HTR-8/SVneo (cell line): Measurements from ENCODE around the gene RAP1B.
"Not testable (repeated sequence)": the region's sequence is repeated elsewhere in the genome, so short reads cannot be mapped to it uniquely, and the experiment has no call there.

Experiments
- DNase-seq: peaks from one replicate; pipeline ENCODE4 v3.0.0; 2011; ENCODE audit warnings: low spot score, mixed read lengths; ENCODE audit not compliant: insufficient read length
- FAIRE-seq: peaks from 2 replicates; lab custom pipeline; 2011; peaks lifted over from hg19 to GRCh38; lab: Jason Lieb, UNC

Gene RAP1B

DNA sequence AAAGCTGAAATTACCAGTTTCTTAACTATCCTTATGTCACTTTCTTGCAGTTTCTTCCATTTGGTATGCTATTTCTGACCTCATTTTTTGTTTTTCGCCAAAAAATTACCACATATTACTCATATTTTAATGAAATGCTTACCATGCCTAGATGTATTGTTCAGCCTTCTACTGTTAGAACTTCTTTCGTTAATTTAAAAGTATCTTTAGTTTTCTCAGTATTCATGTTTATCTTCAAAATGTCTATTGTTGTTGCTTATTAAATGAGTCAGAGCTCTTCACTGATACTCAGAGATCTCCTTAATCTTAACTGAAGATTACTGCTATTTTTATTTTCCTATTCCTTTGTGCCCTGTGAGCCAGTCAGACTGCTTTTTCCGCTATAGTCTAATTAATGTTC, 20.5 kb downstream of the RAP1B start:
- no peak for FAIRE-seq
- no peak for DNase-seq

DNA sequence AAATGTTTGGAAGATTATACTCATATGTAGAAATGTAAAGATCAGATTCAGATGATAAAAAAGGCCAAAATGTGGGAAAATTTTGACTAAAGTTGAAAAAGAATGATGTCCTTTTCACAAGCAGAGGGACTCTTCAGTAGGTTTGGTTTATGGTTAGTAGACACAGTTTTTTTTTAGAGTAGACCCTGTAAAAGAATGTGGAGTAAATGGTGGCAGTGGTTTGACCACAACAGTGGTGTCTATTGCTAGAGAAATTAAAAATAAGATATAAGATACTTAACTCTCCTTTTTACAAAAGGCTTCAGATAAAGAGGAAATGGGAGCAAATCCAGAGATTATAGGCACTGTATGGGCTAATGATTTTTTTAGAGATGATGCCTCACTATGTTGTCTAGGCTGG, 21.8 kb downstream of the RAP1B start:
- FAIRE-seq (no peak), DNase-seq (no peak)

DNA sequence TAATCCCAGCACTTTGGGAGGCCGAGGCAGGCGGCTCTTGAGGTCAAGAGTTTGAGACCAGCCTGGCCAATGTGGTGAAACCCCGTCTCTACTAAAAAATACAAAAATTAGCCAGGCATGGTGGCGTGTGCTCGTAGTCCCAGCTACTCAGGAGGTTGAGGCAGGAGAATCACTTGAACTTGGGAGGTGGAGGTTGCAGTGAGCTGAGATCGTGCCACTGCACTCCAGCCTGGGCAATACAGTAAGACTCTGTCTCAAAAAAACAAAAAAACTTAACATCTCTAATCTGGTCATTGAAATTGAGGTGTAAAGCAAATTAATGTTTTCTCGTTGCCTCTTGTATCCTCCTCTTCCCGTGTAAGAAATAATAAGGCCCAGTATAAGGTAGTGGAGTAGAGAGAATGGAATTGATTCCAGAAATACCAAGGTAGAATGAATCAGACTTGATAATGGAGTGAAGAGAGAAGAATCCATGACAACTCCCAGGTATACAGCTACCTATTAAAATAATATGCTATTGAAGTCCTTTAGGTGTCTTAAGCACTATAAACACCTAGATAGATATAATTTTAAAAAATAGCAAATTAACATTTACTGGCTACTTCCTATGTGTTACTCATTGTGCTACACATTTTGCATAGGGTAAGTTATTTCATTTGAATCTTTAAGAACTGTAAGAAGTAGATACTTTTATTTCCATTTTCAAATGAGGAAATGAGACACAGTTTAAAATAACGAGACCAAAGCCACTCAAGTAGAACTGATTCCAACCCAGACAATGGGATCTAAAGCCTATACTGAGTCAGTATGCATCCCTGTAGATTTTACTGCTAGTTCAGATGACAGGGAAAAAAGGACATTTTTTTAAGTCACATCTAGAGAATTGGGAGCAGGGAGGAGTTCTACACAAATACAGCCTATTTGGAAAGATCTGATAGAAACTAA, 23.2 kb downstream of the RAP1B start:
- no peak for DNase-seq

DNA sequence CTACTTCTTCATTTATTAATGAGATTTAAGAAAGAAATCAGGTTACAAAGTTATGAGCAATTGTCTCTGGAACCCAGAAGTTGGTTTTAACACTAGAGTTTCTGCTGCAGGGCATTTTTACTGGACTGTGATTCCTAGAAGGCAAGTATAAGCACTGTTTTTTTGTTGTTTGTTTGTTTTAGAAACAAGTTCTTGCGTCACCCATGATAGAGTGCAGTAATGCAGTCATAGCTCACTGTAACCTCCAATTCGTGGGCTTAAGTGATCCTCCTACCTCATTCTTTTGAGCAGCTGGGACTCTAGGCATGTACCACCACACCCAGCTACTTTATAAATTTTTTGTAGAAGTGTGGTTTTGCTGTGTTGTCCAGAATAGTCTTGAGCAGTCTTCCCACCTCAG, 25.6 kb downstream of the RAP1B start:
- FAIRE-seq = no peak
- DNase-seq = no peak

More for the DNA sequence above, 23.2 kb downstream of the RAP1B start:
- FAIRE-seq = no peak

DNA sequence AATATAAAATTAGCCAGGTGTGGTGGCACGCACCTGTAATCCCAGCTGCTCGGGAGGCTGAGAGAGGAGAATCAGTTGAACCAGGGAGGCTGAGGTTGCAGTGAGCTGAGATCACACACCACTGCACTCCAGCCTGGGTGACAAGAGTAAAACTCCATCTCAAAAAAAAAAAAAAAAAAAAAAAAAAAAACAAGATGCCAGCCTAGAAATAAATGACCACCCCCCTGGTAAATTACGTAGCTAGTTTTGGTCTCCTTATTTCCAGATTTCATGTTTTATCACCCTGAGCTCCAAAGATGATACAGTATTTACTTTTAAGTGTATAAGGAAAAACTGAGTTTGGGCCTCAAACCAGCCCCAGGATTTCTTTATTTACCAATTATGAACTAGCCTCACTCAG, 26.7 kb downstream of the RAP1B start:
- not testable (repeated sequence) for FAIRE-seq, DNase-seq

DNA sequence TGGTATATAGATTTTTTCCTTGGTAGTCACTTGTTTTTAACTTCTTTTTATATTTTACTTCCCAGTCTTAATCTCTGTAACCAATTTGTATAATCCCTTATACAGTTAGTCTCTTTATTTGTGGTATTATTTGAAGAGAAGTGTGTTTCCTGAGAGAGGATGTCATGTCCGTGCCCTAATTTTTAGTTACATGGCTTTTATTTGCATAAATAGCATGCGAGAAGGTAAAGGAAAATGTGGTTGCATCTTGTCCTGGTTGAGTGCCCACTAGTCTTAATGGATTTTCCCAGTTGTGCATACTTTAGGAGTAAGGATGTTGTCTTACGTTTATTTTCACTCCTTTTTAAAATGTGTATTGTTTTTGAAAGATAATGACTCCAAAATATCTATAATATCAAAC, 27.5 kb downstream of the RAP1B start:
- FAIRE-seq (no peak), DNase-seq (no peak)

DNA sequence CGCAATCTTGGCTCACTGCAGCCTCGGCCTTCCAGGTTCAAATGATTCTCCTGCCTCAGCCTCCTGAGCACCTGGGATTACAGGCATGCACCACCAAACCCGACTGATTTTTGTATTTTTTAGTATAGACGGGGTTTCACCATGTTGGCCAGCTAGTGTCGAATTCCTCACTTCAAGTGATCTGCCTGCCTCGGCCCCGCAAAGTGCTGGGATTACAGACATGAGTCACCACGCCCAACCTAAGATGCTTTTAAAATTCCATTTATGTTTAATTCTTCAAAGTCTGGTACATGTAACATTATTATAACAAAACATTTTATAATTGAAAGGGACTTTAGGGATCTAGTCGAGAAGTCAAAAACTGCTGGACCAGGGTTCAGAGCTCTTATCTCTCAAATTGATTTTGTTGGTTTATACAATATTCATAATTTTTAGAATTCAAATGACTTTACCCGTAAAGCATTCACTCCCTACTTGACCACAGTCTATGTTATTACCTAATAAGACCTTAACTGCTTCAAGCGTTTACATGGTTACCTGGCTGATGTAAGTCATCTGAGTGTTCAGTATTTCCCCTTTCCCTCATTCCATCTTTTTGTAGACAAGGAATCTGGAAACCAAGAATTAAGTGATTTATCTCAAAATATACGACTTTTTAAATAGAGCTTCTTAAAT, 28.2 kb downstream of the RAP1B start:
- FAIRE-seq (no peak), DNase-seq (no peak)

DNA sequence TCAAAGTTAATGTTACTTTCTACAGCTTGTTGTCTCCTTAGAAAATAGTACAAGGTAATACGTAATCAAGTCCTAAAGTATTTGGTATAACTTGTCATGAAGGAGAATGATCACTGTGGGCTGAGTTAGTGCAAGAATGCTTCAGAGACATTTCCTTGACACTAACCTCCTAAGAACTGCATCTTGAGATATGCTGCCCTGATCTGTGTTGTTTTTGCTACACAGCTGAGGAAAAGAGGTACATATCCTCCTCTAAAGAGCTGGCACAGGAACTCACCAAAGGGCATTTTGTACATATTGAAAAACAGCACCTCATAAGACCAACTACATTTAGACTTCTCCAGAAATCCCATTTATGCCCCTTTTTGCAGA, 28.7 kb downstream of the RAP1B start:
- no peak for FAIRE-seq
- no peak for DNase-seq

DNA sequence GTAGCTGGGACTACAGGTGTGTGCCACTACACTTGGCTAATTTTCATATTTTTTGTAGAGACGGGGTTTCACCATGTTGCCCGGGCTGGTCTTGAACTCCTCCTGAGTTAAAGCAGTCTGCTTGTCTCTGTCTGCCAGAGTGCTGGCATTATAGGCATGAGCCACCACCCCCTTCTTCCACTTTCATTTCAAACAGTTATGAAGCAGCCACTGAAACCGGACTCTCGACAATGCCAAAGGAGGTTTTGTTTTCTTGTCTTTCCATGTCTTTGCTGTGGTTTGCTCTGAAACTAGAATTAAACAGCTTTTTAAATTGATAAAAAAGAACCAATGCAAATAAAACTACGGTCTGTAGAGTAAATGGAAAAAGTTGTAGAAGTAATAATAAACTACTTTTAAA, 30.4 kb downstream of the RAP1B start:
- no peak for DNase-seq
- no peak for FAIRE-seq

DNA sequence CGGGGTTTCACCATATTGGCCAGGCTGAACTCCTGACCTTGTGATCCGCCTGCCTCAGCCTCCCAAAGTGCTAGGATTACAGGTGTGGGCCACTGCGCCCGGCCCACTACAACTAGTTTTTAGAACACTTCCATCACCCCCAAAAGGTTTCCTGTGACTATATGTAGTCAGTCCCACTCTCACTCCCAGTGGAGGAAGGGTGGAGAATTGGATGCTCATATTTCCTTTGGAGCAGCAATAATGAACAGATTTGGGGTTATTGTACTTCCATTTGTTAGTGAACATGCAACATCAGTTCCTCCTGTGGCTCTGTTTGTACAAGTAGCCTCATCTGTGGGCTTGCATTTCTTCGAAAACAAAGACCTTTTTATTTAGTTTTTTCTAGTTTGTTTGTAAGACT, 35.8 kb downstream of the RAP1B start:
- no peak for FAIRE-seq
- no peak for DNase-seq

DNA sequence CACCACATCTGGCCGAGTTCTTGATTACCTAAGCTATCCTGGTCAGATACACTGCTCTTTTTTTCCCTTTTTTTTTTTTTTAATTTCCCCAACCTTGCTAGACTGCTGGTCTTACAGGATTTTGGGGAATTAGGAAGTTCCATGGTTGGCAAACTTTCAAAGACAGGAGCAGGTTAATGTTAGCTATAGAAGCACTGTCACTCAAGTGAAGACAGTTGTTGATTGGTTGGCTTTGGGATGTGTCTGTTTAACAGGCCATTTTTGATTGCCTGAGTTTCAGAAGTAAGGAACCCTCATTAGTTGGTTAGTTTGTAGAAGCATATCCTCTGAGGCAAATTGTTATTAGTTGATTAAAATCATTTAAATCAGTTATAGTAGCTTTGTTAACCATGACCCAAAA, 36.8 kb downstream of the RAP1B start:
- no peak for DNase-seq
- no peak for FAIRE-seq

DNA sequence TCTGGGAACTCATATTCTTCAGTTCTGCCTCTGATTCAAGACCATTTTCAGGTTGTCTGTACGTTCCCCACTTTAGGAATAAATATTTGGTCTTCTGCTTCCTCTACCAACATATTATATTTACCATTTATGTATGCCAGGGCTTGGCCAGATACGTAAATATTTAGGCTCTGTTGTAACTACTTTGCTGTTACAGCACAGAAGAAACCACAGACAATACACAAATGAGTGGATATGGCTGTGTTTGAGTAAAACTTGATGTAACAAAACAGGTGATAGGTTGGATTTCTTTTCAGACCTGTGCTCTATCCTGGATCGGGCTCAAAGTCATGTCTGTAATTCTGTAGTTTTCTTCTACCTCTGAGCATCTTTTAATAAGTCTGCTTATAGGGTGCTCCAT, 37.5 kb downstream of the RAP1B start:
- FAIRE-seq (no peak), DNase-seq (no peak)

DNA sequence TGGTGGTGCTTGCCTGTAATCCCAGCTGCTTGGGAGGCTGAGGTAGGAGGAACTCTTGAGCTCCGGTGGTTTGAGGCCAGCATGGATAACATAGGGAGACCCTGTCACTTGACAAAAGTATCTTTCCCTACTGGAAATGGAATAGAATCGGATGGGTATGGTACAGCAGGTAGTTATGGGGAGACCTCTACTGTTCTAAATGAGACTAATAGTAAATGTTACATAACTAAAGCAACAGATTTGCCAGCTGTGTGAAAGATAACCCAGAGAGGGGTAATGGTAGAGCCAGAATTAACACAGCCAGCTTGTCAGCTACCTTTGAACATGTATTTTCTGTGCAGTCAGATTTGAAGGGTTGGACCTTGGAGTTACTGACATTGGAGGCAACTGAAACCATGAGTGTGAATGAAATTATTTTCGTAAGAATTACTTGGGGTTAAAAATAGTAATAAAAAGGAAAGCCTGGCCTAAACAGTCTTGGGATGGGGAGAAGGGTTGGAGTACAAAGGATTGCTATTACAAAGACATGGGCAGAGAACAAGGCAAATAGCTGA, 54.4 kb downstream of the RAP1B start:
- DNase-seq = no peak
- no peak for FAIRE-seq

DNA sequence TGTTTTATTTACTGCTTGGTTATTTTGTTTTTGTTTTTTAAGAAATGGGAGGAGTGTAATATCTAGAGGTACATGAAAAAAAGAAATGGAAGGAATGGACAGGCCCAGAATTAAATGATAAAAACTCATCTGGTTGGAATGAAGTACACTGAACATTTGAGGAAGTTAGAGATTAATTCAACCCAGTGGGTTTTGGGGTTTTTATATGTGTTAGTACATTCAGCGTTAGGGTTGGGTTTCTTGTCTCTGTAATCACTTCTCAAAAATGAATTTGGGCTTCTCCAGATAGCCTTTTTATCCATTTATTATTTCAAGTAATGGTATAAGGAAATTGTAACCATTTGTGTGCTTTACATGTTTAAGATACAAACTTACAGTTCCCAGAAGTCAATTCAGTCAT, 56.6 kb downstream of the RAP1B start:
- no peak for FAIRE-seq
- no peak for DNase-seq

DNA sequence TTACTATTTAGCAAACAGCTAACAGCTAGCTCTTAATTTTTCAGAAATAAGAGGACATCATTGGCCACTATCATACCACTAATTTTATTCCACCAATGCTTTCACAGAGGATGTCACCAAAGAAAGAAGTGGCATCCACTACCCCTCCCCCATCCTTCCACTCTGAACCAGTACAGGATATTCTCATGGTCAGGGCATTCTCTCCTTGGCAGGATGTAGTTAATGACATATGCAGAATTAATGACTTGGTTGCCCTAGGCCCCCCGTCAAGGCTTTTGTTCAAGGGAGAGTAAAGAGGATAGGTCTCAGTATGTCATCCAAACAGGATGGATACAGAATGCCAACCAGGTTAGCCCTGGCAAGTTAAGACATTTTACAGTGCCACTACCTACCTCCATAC, 57.2 kb downstream of the RAP1B start:
- FAIRE-seq = no peak
- DNase-seq = no peak

DNA sequence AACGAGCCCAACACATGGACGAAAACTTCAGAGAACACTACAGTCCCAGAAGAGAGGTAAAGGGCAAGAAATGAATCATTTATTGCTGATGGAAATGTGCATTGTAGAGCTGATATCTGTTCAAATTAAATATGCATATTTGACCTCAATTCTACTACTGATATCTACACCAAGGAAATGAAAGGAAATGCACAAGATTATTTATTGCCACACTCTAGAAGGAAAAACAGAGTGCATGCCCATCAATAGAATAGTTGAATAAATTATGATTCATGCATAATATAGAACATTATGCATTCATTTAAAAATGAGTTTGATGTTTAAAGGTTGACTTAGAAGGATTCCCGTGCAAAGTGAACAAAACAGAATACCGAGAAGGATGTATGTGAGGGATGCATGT, 60.5 kb downstream of the RAP1B start:
- FAIRE-seq = no peak

DNA sequence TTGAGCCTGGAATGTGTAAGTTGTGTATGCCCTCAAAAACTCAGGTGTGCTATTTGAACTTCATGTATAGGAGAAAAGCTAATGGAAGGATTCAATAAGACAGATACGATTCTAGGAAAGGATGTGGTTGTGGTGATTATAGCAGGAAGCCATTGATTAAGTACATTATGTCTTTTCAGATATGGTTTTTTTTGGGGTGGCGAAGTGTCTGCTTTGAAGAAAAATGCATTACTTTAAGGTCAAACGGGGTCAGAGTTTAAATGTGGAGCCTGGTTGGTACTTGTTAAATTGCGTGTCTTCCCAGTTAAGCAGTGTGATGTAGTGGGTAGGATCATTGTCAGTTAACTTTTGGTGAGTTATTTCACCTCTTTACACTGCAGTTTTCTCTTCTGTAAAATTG, 63.1 kb downstream of the RAP1B start:
- no peak for FAIRE-seq
- no peak for DNase-seq

More for the DNA sequence above, 60.5 kb downstream of the RAP1B start:
- DNase-seq = no peak

DNA sequence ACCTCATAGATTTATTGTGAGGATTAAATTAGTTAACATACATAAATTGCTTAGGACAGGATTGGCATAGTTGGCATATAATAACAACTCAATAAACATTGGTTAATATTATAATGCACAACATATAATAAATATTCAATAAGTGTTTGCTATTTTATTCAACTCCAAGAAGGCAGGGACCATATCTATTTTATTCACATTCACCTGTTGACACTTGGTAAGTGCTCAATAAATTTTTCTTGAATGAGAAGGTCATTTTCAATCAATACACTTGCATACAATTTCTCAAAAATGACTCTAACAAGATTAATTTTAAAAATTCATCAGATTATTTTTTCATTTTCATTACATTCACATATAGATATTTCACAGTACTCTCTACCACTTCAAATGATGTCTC, 63.7 kb downstream of the RAP1B start:
- DNase-seq = no peak
- FAIRE-seq = no peak

DNA sequence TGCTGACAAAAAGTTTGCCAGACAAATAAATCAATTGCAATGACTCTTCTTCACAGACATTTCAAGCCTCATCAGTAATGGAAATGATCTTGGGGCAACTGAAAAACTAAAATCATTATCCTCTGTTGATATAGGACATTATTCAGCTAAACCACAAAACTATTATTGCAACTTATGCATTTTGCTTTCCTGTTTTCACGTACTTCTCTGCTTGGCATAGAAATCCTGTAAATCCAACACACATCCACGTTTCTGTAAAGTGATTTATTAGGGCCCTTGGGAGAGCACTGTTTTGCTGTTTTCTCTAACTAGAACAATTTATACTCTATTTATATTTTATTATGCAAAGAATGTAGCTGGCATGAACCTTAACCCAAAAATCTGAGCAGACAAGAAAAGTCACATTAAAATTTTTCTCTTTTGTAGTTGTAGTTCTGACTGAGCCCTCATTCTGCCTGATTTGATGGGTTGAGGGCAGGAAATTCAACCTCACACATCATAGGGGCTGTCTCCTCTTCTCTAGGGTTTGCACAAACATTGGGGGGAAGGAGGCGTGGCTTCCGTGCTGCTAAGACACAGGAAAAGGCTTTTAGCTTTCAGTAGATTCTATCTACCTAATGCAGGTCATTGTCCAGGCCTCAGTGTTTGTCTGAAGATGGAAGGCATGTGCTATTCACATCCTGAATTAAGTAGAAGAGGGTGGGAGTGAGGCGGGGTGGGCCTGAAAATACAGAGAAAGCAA, 64.6 kb downstream of the RAP1B start:
- no peak for DNase-seq
- FAIRE-seq = no peak

DNA sequence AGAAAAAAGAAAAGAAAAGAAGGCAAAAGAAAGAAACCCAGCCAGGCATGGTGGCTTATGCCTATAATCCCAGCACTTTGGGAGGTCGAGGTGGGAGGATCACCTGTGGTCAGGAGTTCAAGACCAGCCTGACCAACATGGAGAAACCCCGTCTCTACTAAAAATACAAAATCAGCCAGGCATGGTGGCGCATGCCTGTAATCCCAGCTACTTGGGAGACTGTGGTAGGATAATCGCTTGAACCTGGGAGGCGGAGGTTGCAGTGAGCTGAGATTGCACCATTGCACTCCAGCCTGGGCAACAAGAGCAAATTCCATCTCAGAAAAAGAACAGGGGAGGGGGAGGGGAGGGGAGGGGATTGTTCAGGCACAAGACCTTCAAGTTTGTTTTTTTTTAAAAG, 66.2 kb downstream of the RAP1B start:
- not testable (repeated sequence) for DNase-seq, FAIRE-seq

DNA sequence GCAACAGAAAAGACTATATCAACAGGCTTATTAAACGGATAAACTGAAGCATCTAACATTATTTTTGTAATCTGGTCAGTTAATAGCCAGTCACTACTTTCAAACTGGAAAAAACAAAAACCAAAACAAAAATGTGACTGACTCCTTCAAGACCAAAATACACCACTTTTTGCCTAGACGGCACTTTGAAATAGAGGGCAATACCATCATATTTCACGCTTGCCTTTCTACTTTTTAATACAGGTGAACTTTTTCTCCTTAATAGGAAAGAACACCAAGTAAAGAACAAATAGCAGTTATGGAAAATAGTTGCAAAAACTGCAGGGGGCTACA, 75.5 kb downstream of the RAP1B start:
- DNase-seq = no peak
- no peak for FAIRE-seq
